ENCODE results near the gene PDE11A. TPM values are rescaled to one million over a fixed set of nuclear protein-coding genes. Genes with fewer than 3 reads are reported as not detected.

The PDE11A gene
- total and polyA plus RNA-seq, 2 of the 8 experiments (the other 6 are each of a cell fraction or from before 2014, with no cell fraction given): 0.19 to 0.23 TPM

DNA sequence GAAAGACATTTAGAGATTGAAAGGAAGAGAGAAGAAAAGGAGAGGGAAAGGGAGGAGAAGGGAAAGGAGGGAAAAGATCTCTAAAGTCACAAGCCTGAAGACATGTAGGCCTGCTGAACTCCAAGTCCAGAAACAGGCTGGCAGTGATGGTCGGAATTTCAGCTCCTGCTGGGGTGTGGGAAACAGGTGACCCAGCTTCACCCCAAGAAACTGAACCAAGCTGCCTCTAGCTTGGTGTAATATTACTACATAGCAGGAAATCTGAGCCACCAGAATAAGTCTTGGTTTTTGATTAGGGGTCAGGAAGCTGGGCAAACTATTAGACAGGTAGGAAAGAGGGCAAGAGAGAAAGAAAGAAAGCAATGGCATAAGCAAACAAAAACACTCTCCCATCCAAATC lies 185.8 kb downstream of the PDE11A start (continued):
- TF ChIP-seq, protein P1, sequence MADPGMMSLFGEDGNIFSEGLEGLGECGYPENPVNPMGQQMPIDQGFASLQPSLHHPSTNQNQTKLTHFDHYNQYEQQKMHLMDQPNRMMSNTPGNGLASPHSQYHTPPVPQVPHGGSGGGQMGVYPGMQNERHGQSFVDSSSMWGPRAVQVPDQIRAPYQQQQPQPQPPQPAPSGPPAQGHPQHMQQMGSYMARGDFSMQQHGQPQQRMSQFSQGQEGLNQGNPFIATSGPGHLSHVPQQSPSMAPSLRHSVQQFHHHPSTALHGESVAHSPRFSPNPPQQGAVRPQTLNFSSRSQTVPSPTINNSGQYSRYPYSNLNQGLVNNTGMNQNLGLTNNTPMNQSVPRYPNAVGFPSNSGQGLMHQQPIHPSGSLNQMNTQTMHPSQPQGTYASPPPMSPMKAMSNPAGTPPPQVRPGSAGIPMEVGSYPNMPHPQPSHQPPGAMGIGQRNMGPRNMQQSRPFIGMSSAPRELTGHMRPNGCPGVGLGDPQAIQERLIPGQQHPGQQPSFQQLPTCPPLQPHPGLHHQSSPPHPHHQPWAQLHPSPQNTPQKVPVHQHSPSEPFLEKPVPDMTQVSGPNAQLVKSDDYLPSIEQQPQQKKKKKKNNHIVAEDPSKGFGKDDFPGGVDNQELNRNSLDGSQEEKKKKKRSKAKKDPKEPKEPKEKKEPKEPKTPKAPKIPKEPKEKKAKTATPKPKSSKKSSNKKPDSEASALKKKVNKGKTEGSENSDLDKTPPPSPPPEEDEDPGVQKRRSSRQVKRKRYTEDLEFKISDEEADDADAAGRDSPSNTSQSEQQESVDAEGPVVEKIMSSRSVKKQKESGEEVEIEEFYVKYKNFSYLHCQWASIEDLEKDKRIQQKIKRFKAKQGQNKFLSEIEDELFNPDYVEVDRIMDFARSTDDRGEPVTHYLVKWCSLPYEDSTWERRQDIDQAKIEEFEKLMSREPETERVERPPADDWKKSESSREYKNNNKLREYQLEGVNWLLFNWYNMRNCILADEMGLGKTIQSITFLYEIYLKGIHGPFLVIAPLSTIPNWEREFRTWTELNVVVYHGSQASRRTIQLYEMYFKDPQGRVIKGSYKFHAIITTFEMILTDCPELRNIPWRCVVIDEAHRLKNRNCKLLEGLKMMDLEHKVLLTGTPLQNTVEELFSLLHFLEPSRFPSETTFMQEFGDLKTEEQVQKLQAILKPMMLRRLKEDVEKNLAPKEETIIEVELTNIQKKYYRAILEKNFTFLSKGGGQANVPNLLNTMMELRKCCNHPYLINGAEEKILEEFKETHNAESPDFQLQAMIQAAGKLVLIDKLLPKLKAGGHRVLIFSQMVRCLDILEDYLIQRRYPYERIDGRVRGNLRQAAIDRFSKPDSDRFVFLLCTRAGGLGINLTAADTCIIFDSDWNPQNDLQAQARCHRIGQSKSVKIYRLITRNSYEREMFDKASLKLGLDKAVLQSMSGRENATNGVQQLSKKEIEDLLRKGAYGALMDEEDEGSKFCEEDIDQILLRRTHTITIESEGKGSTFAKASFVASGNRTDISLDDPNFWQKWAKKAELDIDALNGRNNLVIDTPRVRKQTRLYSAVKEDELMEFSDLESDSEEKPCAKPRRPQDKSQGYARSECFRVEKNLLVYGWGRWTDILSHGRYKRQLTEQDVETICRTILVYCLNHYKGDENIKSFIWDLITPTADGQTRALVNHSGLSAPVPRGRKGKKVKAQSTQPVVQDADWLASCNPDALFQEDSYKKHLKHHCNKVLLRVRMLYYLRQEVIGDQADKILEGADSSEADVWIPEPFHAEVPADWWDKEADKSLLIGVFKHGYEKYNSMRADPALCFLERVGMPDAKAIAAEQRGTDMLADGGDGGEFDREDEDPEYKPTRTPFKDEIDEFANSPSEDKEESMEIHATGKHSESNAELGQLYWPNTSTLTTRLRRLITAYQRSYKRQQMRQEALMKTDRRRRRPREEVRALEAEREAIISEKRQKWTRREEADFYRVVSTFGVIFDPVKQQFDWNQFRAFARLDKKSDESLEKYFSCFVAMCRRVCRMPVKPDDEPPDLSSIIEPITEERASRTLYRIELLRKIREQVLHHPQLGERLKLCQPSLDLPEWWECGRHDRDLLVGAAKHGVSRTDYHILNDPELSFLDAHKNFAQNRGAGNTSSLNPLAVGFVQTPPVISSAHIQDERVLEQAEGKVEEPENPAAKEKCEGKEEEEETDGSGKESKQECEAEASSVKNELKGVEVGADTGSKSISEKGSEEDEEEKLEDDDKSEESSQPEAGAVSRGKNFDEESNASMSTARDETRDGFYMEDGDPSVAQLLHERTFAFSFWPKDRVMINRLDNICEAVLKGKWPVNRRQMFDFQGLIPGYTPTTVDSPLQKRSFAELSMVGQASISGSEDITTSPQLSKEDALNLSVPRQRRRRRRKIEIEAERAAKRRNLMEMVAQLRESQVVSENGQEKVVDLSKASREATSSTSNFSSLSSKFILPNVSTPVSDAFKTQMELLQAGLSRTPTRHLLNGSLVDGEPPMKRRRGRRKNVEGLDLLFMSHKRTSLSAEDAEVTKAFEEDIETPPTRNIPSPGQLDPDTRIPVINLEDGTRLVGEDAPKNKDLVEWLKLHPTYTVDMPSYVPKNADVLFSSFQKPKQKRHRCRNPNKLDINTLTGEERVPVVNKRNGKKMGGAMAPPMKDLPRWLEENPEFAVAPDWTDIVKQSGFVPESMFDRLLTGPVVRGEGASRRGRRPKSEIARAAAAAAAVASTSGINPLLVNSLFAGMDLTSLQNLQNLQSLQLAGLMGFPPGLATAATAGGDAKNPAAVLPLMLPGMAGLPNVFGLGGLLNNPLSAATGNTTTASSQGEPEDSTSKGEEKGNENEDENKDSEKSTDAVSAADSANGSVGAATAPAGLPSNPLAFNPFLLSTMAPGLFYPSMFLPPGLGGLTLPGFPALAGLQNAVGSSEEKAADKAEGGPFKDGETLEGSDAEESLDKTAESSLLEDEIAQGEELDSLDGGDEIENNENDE (IDR thresholded peaks at IDR 0.05; ENCODE audit: insufficient replicate concordance, low read length): no peak
- no peak for TF ChIP-seq CEBPB (IDR thresholded peaks at IDR 0.05; ENCODE audit: low read depth, low read length)

Data from H1 (cell line).